C1 segment of cervical spinal cord (tissue), 14 donors: Measurements from ENCODE around the gene VPS13D.
"Not testable (repeated sequence)": the region's sequence is repeated elsewhere in the genome, so short reads cannot be mapped to it uniquely, and the experiment has no call there.

Experiments used
- DNase-seq, 14 donors: peaks; one replicate each; lab custom pipeline; 2025; lab: John Stamatoyannopoulos, UW

Gene VPS13D

DNA sequence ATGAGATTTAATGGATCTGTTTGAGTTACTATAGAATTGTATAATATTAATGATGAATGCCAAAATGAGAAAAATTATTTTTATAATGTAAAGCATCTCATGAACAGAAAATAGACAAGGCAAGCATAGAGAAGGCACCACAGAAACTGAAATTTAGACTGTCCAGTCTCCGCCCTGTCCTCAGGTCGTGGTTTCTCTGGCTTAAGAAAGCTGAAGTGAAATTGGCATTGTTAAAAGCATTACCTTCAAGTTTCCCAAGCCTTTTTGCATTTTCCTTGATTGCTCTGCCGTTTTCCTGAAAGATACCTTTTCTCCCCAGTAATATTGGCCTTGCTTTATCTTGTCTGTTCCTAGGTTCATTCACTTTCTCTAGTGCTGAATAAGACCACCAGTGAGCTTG lies 58.0 kb downstream of the VPS13D start:
- DNase-seq: no peak

- DNase-seq: no peak
Observed at GRCh38 chr1:12290828-12291227, 61.0 kb downstream of the VPS13D start.

DNA sequence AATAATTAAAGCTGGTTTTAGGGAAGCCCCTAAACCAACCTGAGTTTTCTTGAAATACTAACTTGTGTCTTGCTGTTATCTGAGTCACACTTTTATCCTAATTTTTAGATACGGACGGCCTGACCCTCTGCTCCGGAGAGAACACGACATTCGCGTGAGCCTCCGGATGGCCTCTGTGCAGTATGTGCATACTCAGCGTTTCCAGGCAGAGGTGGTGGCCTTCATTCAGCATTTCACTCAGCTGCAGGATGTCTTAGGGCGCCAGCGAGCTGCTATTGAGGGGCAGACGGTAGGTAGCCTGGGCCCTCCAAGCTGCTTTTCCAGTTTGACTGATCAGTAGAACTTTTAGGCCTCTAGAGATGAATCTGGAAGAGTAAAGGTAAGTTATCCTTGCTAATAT lies 63.6 kb downstream of the VPS13D start:
- DNase-seq: no peak

- no peak for DNase-seq
Observed at GRCh38 chr1:12294076-12294475, 64.2 kb downstream of the VPS13D start.

DNA sequence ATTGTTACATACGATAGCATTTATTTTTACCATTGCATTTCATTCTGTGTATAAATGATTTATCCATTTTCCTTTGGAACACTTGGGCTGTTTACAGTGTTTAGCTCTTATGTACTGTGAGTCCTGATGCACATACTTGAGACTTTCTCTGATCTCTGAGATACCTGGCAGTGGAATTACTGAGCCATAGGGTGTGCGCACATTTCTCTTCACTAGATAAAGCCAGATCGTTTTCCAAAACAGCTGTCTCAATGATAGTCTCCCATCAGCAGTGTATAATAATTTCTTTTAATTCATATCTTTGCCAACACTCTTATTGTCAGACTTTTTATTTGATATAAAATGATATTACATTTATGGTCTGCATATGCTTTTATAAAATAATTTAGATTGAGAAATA lies 66.2 kb downstream of the VPS13D start:
- no peak for DNase-seq

DNA sequence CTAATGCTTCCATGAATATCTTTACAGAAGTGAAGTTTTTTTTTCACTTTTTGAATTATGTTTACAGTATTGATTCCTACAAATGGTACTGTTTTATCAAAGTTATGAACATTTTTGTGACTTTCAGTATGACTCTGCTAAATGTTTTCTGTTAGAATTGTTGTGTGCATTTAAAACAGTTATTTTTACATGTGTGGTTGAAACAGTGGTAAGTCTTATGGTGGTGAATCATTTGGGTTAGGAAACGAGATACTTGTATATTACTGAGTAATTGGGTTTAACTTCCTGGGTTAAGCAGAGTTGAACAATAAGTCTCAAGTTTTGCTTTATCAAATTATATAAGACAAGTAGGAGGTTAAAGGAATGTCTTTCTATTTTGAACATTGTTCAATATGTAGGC lies 66.8 kb downstream of the VPS13D start:
- DNase-seq: no peak

DNA sequence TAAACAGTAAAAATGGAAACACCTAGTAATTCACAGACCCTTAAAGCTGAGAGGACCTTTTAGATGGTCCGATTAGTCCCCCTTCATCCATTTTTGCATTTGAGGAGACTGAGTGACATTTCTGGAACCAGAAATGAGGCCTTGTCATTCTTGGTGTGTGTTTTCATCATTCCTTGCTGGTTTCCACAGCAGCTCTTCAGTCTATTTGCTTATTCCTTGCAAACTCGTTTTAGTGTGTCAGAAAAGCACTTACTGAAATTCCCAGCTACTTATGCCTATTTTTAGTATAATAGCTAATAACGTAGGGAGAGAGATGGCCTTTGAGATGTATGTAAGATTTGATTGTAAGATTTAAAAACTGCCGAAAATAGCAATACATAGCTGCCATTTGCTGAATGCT lies 70.9 kb downstream of the VPS13D start:
- DNase-seq: no peak

DNA sequence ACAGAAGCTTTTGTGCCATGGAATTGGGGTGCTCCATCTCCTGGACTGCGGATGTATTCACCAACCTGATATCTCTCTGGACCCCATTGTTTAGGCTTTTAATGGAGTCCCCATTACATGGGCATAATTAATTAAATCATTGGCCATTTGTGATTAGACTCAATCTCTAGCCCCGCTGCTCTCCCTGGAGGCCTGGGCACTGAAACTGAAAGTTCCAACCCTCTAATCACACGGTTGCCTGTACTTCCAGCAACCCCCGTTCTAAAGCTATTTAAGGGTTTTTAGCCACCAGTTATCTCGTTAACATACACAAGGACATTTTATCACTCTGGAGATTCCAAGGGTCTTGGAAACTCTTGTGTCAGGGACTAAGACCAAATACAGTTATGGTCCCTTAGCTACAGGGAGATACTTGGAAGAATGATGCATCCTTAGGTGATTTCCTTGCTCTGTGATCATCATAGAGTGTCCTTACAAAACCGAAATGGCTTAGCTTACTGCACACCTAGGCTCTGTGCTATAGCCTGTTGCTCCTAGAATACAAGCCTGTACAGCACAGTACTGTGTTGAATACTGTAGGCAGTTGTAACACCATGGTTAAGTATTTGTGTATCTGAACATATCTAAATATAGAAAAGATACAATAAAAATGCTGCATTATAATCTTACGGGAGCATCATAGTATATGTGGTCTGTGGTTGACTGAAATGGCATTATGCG lies 71.8 kb downstream of the VPS13D start:
- no peak for DNase-seq

DNA sequence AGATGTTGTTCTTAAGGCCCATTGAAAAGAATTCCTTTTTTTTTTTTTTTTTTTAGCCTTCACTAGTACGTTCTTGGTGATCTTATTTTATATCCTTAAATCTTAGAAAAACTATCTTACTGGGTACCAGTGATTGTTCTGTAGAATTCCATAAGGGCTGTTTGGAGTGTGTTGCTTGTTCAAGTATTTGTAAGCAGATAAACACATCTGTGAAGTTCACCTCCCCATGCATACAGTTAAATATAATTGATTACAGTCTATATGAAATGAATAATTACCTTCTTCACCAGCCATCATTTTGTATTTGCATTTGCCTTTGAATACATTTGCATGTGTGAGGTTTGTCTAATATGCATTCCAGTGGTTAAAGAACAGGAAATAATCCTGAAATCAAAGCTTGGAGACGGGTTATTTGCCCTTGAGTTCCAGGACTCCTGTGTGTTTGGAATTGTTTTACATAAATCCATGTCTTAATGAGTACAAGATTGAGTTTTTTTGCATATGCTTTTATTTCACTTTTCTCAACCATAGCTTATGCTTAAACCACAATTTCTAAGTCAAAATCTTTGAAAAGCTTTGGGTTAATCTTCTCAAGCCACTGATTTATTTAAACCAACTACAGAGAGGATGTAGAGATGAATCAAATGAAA lies 73.1 kb downstream of the VPS13D start:
- no peak for DNase-seq

DNA sequence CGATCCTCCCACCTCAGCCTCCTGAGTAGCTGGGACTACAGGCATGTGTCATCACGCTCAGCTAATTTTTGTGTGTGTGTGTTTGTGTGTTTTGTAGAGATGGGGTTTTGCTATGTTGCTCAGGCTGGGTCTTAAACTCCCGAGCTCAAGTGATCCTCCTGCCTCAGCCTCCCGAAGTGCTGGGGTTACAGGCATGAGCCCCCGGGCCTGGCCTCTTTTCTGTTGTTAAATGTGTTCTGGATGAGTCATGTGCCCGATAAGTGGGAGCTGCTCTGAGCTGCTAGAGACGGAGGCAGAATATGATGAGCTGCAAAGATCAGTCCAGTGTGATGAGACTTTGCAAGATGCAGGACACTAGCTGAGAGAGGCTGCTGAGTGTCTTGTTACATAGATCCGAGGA lies 75.5 kb downstream of the VPS13D start:
- DNase-seq: no peak

DNA sequence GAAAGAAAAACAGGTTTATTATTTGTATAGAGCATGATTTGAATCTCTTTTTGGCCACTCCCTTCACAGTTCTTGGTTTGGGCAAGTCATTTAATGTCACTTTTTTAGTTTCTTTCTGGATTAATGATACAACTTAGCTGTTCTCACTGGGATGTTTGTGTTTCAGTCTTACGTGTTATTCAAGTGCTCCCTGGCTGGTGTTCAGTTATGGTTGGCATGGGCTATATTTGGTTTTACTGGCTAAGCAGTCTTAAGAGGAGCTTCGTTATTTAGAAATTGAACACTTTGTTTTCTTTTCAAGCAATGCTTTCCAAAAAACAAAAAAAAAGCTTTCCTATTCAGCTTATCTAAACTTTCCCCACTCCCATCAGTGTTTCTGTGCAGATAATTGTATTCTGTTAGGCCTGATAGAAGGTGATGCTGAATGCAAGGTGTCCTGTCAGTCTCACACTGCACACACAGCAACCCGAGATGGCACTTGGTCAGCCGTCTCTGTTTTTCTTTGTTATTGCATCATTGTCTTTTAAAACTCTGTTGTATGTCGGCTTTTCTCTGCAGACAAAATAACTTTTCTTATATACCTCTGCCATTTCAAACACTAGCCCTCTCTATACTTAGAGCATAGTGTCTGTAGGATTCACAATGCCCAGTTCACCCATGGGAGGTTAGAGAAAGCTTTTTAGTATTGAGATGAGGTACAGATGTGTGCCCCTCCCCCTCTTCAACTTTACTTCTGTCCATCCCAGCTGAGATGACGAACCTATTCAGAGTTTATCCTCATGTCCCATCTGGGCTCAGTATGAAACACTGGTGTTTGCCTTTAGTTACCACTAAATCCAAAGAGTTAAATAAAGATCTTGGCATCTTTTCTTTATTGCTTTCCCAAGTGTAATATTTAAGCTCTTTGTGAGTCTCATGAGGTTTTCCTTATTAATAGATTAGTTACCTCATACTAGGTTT lies 80.2 kb downstream of the VPS13D start:
- no peak for DNase-seq

- DNase-seq: no peak
Observed at GRCh38 chr1:12314333-12314903, 84.6 kb downstream of the VPS13D start.

- DNase-seq: no peak
Observed at GRCh38 chr1:12315146-12315545, 85.3 kb downstream of the VPS13D start.

- DNase-seq: no peak
Observed at GRCh38 chr1:12316331-12316730, 86.5 kb downstream of the VPS13D start.

GRCh38 chr1:12320486-12320885 lies 90.7 kb downstream of the VPS13D start:
- DNase-seq: no peak

DNA sequence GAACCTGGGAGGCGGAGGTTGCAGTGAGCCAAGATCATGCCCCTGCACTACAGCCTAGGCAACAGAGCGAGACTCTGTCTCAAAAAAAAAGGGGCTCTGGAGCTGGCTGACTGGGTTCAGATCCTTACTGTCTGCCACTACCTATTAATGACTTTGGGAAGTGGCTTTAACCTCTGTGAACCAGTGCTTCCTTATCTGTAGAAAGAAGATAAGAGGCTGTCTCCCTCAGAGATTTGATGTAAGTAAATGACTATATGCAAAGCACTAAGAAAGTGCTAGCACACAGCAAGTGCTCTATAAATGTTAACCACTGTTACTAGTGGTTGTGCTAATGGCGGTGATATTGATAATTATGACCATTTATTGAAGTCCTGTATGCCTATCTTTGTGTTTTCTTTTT lies 94.6 kb downstream of the VPS13D start:
- no peak for DNase-seq

GRCh38 chr1:12324973-12325372 lies 95.1 kb downstream of the VPS13D start:
- not testable (repeated sequence) for DNase-seq

DNA sequence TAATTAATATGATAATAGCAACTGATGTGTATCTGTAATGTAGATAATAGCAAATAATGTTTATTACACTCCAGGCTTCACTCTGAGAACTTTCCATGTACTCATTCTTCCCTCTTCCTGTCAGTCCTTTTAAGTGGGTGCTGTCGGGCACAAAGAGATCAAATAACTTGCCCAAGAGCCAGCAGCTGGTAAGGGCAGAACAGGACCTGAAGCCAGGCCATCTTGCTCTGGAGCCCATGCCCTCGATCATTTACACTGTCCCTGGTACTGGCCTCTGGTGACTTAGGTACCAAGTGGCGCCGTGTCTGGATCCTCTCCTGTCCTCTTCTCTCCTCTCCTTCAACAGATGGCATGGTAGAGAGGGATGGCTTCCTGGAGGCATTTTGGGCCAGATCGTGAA lies 97.2 kb downstream of the VPS13D start:
- no peak for DNase-seq

DNA sequence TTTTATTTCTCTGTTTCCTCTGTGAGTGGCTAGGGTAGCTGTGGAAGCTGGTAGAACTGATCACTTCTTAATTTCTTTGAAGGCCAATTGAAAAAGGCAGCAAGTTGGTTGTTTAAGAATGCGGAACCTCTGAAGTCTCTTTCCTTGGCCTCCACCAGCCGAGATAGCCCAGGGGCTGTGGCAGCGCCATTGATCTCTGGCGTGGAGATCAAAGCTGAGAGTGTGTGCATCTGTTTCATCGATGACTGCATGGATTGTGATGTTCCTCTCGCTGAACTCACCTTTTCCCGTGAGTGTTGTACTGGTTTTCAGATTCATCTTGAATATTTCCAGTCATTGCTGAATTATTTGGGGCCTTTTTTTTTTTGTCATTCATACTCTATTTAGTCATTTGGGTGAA lies 97.7 kb downstream of the VPS13D start:
- DNase-seq: no peak

DNA sequence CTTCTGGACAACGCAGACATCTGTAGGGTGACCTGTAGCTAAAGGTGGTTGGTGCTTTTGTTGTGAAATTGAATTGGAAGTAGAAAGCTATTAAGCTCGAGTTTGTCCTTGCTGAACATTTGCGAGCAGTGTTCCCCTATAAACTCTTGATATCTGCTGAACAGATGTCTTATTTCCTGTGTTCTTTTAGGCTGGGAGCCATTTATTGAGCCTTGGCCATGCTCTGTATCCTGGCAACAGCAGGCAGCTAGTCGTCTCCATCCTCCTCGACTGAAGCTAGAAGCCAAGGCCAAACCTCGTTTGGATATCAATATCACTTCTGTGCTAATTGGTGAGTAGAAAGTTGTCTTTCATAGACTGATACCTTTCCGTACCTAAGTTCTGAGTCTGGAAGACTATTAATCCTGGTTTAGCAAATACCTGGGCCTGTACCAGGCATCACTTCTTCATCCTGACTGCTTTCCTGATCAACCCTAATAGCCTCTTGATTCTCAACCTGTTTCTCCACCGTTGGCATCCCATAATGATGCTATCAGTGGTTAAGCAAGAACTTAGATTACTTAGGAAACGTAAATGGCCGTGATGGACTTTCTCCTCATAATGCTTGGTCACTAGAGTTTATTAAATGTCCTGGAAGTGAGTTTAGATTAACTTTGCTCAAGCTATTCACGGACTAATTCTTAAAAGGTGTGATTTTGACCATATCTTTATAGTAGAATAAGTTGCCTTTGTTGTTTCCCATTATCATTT lies 103.4 kb downstream of the VPS13D start:
- no peak for DNase-seq

- DNase-seq: no peak
Observed at GRCh38 chr1:12335815-12336214, 106.0 kb downstream of the VPS13D start.
